Muscle layer of colon (tissue), 2 donors: Measurements from ENCODE around the gene THAP3.

Experiments
- H3K27ac ChIP-seq: one replicate; pipeline ENCODE4 v1.7.0; 2013; ENCODE audit warnings: low read depth, mild to moderate bottlenecking, low read length, moderate library complexity
- H3K27me3 ChIP-seq, 2 donors: one replicate each; pipeline ENCODE4 v1.7.0; 2013; ENCODE audit warnings: low read length in 2 of 2, mild to moderate bottlenecking in 2 of 2; ENCODE audit not compliant: insufficient read depth in 2 of 2, control insufficient read depth in 1 of 2
- H3K36me3 ChIP-seq: one replicate; pipeline ENCODE4 v1.7.0; 2013; ENCODE audit warnings: mild to moderate bottlenecking, low read length; ENCODE audit not compliant: insufficient read depth
- H3K4me1 ChIP-seq: one replicate; pipeline ENCODE4 v1.7.0; 2013; ENCODE audit warnings: mild to moderate bottlenecking, low read length; ENCODE audit not compliant: insufficient read depth
- H3K4me3 ChIP-seq, 2 donors: one replicate each; pipeline ENCODE4 v1.7.0; 2013; ENCODE audit warnings: low read length in 2 of 2, low read depth in 1 of 2, mild to moderate bottlenecking in 1 of 2, moderate library complexity in 1 of 2
- H3K9ac ChIP-seq: one replicate; pipeline ENCODE4 v1.7.0; 2013; ENCODE audit warnings: low read length
- H3K9me3 ChIP-seq: one replicate; pipeline ENCODE4 v1.7.0; 2013; ENCODE audit warnings: mild to moderate bottlenecking, low read length
- donor health status: abdominal sarcoma.
- donor health status: Adenocarcinoma of cecum.

THAP3 gene

GRCh38 chr1:6668503-6668902, 43.8 kb downstream of the THAP3 start:
- H3K27ac ChIP-seq: no peak overlapping the region
- no peaks in the 10 kb centered on the region for H3K9me3 ChIP-seq
- no peaks in the 10 kb centered on the region for H3K27me3 ChIP-seq
- H3K36me3 ChIP-seq: peaks cover 24% of the 10 kb centered on the region
- no peak overlapping the region for H3K4me3 ChIP-seq
- no peak overlapping the region for H3K9ac ChIP-seq
- H3K4me1 ChIP-seq: no peaks in the 10 kb centered on the region

DNA sequence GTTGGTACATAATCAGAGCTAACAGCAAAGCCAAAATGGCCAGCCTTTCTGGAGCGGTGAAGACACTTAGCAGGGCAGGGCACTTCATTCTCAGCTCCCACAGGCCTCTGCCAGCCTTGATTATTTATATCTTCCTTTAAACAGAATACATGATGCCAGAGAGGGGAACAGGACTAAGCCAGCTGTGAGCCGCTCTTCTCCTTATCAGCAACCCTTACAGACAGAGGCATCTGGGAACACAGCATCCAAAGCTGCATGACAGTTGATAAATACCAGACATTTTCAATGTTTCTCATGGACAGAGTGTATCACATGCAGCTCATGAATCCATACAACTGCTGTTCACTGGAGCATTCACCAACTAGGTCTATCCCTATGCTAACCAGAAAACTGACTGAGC, 47.9 kb downstream of the THAP3 start:
- H3K4me3 ChIP-seq: no peak overlapping the region
- H3K27ac ChIP-seq: no peak overlapping the region
- peaks cover 17% of the 10 kb centered on the region for H3K36me3 ChIP-seq
- H3K9ac ChIP-seq: no peak overlapping the region
- no peaks in the 10 kb centered on the region for H3K27me3 ChIP-seq
- no peaks in the 10 kb centered on the region for H3K4me1 ChIP-seq
- H3K9me3 ChIP-seq: no peaks in the 10 kb centered on the region

DNA sequence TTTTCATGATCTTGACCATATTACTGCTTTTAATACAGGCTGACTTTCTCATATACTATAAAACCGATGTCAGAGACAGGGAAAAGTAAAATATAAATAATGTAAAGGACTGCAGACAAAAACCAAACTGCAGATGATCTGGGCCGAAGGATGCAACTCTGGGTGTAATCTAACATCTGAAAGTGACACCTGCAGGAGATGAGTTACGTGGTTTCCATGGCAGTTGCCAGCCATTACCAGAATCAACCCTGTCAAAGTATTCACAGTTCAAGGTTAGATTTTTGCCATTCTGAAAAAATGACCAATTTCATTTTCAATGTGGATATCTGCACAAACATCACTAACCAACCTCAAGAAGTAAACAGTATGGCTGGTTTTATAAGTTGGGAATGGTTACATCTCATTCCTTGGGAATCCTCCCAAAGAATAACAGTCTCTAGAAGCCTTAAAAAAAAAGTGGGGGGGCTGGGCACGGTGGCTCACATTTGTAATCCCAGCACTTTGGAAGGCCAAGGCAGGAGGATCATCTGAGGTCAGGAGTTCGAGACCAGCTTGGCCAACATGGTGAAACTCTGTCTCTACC, 49.2 kb downstream of the THAP3 start:
- no peak overlapping the region for H3K27ac ChIP-seq
- H3K36me3 ChIP-seq: peaks cover 29% of the 10 kb centered on the region

DNA sequence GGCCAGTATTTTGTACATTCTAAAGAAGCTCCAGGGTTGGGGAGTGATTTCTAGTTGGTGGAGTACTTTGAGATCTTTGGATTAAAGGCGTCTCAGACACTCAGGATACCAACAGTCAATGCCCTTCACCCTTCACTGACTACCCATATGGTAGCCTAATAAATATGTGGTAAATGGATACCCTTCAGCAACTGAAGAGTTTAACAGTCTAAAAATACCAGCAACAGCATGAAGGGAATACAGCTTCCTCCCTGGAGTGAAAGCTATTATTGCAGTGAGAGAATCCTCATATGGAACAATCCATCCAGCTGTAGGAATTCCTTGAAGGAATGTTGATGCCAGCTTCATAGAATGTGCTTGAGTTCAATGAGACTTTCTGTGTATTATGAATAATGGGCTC, 50.1 kb downstream of the THAP3 start:
- Histone ChIP-seq H3K27me3 (no peaks in the 10 kb centered on the region), H3K36me3 (peaks cover 37% of the 10 kb centered on the region), H3K4me3 (no peak overlapping the region), H3K27ac (no peak overlapping the region), H3K9me3 (no peaks in the 10 kb centered on the region), H3K9ac (no peak overlapping the region), H3K4me1 (no peaks in the 10 kb centered on the region)

More for the DNA sequence above, 49.2 kb downstream of the THAP3 start:
- H3K9me3 ChIP-seq: no peaks in the 10 kb centered on the region
- no peak overlapping the region for H3K9ac ChIP-seq
- no peaks in the 10 kb centered on the region for H3K4me1 ChIP-seq
- no peaks in the 10 kb centered on the region for H3K27me3 ChIP-seq
- H3K4me3 ChIP-seq: no peak overlapping the region

DNA sequence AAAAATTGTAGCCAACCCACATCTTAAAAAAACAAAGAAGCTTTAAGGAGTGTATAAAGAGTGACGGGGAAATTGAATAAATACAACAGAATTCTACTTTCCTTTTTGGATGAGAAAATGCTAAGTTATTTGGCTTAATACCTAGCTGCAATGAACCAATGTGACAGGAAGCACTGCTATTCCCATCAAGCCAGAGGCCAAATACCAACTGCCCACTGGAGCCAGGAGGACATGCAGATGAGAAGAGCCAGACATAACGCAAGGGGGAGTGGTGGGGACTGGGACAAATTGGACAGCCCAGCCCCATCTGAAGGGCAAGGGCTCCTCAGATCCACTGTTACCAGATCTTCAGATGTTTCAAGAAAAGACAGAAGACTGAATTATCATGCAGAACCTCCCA, 51.3 kb downstream of the THAP3 start:
- peaks cover 45% of the 10 kb centered on the region for H3K36me3 ChIP-seq
- no peak overlapping the region for H3K27ac ChIP-seq
- H3K4me1 ChIP-seq: no peaks in the 10 kb centered on the region
- H3K27me3 ChIP-seq: no peaks in the 10 kb centered on the region
- H3K9me3 ChIP-seq: no peaks in the 10 kb centered on the region
- H3K9ac ChIP-seq: no peak overlapping the region
- no peak overlapping the region for H3K4me3 ChIP-seq
